Fibroblast of skin of scalp (primary cell): ENCODE measurements around the gene FGR.
"Not testable (repeated sequence)": the region's sequence is repeated elsewhere in the genome, so short reads cannot be mapped to it uniquely, and the experiment has no call there.

ENCODE experiments used
- DNase-seq: peaks from one replicate; pipeline ENCODE4 v3.0.0-alpha.2; 2013

FGR gene

GRCh38 chr1:27659497-27660299 is 24.7 kb upstream of the FGR start:
- peak; percentile 87 for DNase-seq

GRCh38 chr1:27658951-27659496 is 24.0 kb upstream of the FGR start:
- peak; percentile 81 for DNase-seq

- peak; percentile 82 for DNase-seq
Measured at GRCh38 chr1:27656157-27656893, 21.3 kb upstream of the FGR start.

GRCh38 chr1:27655151-27655937 is 20.4 kb upstream of the FGR start:
- no peak for DNase-seq

- no peak for DNase-seq
Measured at GRCh38 chr1:27652111-27652864, 17.3 kb upstream of the FGR start.

GRCh38 chr1:27650539-27651175 is 15.7 kb upstream of the FGR start:
- DNase-seq, result peak; percentile 71

GRCh38 chr1:27650171-27650538 is 15.2 kb upstream of the FGR start:
- DNase-seq, result no peak

- no peak for DNase-seq
Measured at GRCh38 chr1:27649306-27649635, 14.3 kb upstream of the FGR start.

- no peak for DNase-seq
Measured at GRCh38 chr1:27648602-27649305, 13.8 kb upstream of the FGR start.

GRCh38 chr1:27647328-27647727 is 12.3 kb upstream of the FGR start:
- DNase-seq, result no peak

GRCh38 chr1:27646676-27647075 is 11.7 kb upstream of the FGR start:
- no peak for DNase-seq

- DNase-seq, result no peak
Measured at GRCh38 chr1:27645071-27645415, 10.1 kb upstream of the FGR start.

- no peak for DNase-seq
Measured at GRCh38 chr1:27644369-27645070, 9.5 kb upstream of the FGR start.

GRCh38 chr1:27643600-27644368 is 8.8 kb upstream of the FGR start:
- DNase-seq, result peak; percentile 53

- DNase-seq, result not testable (repeated sequence)
Measured at GRCh38 chr1:27640514-27640913, 5.5 kb upstream of the FGR start.

GRCh38 chr1:27638805-27639204 is 3.8 kb upstream of the FGR start:
- no peak for DNase-seq

- no peak for DNase-seq
Measured at GRCh38 chr1:27638047-27638734, 3.2 kb upstream of the FGR start.

- no peak for DNase-seq
Measured at GRCh38 chr1:27635396-27636142, 584 bp upstream of the FGR start.
